ENCODE measurements around the gene CDHR2.

Gene CDHR2

DNA sequence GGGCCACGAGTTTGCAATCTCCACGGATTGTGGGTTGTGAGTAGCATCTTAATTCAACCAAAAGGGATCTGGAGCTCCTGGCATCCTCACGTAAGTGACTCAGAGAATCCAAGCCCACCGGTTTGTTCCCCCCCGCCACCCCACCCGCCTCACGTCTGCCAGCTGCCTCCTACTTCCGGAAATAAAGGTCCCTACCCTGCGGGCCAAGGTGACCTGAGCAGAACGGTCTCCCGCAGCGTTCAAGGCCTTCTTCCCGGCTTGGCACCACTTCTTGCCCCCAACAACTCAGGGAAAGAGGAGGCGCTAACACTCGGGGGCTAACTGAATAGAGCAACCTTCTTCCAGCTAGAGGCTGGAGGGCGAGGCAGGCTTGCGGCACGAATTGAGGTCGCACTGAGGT is 69.6 kb downstream of the CDHR2 start:
- in situ Hi-C loops (cut with HindIII; ENCODE audit: low sequenced_read_pairs), result no loop called here

DNA sequence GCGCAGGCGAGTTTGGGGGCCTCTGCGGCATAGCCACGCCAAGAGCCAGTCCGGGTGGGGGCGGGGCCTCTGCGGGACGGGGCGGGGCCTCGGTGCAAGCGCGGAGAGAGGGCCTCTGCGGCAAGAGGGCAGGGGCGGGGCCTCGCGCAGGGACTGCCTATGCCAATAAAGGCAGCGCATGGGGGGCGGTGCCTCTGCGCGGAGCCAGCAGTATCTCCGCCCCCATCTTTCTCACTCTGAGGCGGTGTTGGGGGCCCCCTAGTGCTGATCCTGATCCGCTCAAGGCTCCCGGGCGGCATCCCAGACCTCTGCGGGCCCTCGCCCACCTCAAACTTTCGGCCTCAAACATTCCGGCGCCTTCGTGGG is 70.0 kb downstream of the CDHR2 start:
- in situ Hi-C loops (cut with HindIII; ENCODE audit: low sequenced_read_pairs), result no loop called here

DNA sequence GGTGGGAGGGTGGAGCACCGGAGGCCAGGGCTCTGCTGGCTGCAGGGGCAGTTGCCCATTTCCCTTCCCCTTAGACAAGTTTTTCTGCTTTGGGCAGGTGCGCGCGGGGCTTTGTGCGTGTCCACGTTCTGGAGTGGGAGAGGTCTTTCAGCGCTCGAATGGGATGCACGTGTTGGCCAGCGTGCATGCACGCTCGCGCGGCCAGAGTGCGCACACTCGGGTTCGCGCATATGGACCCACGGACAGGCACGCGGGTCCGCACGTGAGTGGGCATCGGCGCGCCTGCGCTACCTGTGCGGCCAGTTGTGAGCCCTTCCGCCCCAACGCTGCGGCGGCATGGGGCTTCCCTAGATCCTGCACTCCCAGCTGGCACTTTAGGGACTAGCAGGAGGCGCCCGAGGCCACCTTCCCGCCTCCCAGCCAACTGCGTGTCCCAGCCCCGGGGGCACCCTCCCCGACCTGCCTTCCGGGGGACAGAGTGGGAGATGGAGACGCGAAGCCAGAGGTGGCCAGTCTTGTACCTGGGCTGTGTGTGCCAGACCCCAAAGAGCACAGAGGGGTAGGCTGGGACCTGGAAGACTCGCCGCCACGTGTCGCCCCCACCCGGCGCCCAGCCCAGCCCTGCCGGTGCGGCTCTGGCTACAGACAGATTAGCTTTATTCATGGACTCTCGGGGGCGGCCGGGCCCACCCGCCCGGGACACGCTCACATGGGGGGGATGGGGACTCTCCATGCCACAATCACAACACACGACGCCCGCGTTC is 70.6 kb downstream of the CDHR2 start:
- in situ Hi-C loops (cut with HindIII; ENCODE audit: low sequenced_read_pairs), result no loop called here

DNA sequence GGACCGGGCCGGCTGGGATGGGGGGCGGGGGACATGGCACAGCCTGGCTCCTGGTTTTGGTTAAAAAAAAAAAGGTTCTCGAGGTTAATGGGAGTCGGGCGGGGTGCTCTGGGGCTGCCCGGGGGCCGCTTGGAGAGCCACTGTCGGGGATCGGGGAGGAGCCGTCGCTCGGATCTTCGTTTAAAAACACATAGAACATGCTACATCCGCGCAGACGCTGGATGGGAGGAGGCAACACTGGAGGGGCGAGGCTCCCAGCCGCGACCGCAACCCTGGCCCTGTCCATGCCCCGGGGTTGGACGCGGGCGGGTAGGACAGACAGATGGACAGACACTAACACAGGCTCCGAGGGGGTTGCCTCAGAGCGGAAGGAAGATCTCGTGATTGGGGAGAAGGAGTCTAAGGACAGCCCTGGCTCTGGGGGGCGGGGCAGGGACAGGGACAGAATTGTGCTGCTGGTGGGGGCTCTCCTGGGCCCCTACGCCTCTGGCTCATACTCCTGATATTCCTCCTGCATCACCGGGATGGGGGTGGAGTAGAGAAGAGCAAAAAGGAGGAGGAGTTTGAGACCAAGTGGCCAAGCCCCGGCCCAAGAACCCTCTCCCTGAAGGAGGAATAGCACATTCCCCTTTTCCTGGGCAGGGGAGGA is 71.3 kb downstream of the CDHR2 start:
- in situ Hi-C loops (cut with HindIII; ENCODE audit: low sequenced_read_pairs), result no loop called here

DNA sequence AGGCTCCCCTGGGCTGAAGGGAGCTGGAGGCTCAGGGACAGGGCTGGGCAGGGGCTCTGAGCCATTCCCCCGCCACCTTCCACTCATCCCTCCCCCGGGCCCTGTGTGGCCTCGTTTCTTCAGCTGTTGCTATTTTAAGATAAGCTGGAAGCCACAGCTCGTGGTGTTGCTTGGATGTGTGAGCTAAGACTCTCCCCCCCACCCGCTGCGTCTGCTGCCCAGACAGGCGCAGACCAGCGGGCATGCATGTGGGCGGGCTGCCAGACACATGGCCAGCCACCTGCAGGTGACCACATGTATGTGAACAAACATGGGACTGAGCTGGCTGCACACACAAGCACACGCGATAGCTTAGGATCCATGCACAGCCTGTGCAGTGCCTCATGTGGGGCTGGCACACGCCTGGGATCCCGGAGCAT is 72.5 kb downstream of the CDHR2 start:
- in situ Hi-C loops (cut with HindIII; ENCODE audit: low sequenced_read_pairs), result no loop called here

DNA sequence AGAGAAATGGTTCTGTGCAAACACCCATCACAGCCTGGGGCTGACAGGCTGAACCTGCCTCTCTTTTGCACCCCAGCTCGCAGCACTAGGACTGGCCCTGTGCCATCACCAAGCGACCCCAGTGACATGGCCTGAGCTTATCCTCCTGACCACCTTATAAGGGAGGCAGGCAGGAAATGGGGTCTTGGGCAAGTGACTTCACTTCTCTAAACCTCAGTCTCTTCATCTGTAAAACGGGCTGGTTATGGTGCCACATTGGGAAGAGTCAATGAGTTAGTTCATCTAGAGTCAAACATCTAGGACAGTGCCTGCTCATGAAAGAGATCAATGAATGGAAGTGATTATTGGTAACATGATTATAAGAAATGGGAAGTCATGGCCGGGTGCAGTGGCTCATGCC is 75.0 kb downstream of the CDHR2 start:
- in situ Hi-C loops (cut with HindIII; ENCODE audit: low sequenced_read_pairs), result no loop called here

DNA sequence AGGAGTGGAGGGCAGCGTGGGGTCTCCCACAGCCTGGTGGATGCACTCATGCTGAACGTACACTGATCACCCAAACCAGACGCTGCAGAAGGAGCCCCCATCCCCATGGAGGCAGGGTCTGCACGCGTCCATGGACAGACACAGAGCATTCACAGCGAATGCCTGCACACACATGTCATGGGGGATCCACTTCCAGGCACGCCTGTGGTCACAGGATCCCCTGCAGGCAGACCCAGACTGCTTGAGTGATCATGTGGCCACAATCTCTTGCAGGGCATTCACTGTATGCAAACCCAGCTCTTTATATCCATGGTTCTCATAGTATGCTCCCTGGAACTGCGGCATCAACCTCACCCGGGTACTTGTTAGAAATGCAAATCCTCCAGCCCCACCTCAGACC is 75.8 kb downstream of the CDHR2 start:
- in situ Hi-C loops (cut with HindIII; ENCODE audit: low sequenced_read_pairs), result no loop called here

DNA sequence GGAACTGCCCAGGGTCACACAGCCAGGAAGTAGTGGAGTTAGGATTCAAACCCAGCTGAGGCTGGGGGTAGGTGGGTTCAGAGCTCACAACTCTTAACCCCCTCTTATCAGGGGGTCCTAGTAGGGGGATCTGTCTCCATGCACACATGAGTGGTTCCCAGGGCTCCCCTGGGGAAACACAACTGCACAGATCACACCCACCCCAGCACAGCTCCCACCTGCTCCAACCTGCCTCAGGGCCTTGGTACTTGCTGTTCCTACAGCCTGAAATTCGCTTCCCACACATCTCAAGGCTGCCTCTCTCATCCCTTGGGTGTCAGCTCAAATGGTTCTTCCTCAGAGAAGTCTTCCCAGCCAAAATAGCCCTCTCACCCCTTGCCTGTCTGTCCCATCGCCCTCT is 76.4 kb downstream of the CDHR2 start:
- in situ Hi-C loops (cut with HindIII; ENCODE audit: low sequenced_read_pairs), result no loop called here

DNA sequence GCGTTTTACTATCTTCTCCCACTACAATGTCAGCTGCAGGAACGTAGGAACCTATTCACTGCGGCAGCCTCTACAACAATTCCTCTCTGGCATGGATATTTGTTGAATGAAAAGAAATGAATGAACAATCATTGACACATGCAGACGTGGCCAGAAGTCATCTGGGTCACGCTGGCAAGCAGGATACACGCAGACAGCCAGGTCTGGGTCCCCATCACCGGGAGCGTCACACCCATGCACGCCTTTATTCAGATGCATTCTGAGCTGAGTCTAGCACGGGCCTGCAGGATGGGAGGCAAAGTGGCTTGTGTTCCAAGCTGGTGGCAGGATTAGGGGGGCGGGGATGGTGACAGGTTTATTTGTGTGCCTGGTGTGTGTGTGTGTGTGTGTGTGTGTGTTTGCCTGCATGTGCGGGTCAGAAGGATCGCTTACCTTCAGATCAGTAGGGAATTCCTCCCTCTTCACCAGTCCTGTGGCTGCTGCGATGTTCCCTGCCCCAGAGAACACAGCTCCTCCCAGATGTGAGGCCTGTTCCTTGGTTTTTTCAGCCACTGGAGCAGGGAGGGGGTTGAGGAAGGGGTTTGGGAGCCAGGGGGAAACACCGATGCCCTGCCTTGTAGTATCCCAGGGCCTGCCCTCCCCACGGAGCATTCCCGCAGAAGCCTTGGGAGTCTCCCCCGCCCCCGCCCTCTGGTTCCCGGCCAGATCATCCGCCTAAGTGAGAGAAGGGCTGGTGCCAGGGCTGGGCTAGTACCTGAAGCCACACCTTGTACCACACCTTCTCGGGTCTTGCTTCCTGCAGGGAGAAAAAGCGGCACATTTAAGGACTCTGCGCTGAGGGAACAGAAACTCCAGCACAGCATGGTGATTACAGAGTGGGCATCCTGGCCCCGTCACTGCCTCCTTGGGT is 77.1 kb downstream of the CDHR2 start:
- in situ Hi-C loops (cut with HindIII; ENCODE audit: low sequenced_read_pairs), result no loop called here

DNA sequence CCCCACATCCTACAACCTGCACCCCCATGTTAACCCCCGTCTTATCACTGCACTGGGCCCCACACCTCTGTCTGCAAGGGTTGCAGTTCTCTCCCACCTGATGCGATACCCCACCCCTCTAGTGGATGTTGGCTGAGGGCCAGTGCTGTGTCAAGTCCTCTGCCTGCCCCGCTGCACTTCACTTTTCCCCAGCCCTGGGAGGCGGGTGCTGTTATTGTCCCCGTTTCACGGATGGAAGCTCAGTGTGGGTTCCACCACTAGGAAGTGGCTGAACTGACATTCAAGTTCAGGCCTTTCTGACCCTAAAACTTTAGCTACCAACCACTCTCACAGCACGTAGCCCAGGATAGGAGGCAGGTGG is 77.7 kb downstream of the CDHR2 start:
- in situ Hi-C loops (cut with HindIII; ENCODE audit: low sequenced_read_pairs), result no loop called here

DNA sequence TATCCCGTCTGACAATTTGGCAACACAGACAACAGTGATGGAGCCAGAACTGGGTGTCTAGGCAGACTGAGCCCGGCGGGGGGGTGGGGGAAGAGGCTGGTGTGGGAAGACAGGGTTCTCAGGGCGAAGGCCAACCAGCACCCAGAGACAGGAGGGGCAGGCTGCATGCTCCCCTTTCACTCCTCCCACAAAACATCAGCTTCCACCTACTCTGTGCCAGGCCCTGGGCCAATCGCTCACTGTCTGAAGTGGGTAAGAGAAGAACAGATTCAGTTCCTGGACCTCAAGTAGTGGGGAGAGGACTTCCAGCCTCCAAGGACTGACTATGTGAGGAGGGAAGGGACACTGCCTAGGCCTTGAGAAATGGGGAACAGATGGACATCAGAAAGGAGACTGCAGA is 78.4 kb downstream of the CDHR2 start:
- in situ Hi-C loops (cut with HindIII; ENCODE audit: low sequenced_read_pairs), result no loop called here

DNA sequence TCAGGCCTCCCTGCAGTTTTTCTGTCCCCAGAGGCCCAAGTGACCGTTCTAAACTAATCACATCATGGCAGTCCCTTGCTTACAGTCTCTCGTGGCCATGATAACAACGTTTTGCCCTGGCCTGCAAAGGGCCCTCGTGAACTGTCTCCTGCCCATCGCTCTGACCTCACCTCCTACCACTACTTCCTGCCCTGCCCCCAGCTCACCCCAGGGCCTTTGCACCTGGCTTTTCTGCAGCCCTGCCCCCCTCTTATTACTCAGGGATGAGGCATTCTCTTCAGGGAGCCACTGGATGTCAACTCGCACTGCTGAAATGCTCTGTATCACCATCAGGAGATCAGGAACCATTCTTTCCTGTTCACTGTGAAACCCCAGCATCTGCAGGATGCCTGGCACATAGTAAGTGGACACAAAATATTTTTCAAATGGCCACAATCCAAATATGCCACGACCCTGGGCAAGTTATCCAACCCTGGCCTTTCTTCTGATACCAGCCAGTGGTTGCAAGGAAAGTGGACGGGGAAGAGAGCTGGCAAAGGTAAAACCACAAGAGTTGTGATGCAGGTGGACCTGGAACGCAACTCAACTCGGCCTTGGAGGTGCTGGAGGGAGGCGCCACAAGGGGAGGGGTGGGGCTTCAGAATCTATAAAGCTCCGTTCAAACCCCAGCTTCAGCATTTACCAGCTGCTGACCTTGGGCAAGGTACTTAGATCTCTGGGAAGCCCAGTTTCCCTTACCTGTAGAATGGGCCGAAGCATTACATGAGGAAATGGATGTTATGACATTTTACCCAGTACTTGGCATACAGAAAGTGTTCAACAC is 79.5 kb downstream of the CDHR2 start:
- in situ Hi-C loops (cut with HindIII; ENCODE audit: low sequenced_read_pairs), result no loop called here

DNA sequence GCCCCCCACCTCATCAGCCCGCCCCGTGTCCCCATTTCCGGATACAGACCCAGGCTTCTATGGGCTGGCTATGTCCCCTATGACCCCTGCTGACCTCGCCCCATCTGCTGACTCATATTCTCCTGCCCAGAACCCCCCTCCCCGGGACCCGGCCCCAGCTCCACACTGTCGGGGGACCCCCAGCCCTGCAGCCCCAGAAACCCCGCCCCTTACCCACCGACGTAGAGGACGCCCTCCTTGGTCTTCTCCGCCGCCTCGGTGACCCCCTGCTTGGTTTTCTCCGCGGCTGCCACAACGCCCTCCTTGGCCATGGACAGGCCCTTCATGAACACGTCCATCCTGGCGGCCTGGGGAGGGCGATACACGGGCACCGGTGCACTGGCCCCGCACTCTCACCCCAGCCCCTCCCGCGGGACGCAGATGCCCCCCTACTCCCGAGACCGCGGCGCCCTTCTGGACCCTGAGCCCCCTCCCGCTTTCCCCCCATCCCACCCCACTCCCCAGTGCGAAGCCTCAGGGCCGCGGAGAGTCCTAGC is 80.2 kb downstream of the CDHR2 start:
- in situ Hi-C loops (cut with HindIII; ENCODE audit: low sequenced_read_pairs), result no loop called here

DNA sequence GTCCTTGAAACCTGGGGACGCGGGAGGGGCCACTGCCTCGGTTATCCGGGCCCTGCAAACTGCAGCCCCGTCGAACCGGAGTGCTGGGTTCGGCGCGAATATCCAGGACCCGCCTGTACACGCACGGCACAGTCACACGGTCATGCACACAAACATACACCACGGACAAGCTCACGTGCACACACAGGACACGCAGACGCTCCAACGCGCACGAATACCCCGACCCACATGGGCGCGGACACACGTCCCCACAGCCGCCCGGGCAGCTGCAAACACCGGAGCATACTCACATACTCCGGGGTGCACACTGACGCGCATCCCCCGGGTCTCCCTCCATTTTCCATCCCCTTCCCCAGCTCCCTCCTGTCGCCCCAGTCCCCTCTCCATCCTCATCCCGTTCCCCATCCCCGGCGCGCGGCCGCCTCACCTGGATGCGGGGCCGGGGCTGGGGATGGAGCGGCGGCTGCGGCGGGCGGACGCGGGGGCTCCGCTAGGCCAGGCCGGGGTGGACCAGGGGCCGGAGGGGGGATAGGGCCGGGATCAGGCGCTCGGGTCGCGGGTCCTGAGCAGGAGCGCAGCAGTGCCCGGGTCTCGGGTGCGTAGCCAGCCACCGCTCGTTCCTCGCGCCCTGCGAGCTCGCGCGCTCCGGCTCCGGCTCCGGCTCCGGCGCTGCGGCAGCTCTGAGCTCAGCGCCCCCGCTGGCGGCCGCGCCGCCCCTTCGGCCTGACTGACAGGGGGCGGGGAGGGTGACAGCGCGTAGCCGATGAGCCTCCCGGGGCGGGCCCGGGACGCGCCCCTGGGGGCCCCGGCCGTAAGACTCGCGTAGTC is 80.9 kb downstream of the CDHR2 start, which contains the start of the genes EIF4E1B and SNCB:
Gene EIF4E1B, plus strand, starts transcription at position 823 of the 828 bp plus-strand sequence. CDS start 12,113 bp downstream, outside the sequence.
Gene SNCB, minus strand, starts transcription at position 682 of the 828 bp plus-strand sequence. CDS start 880 bp downstream, outside the sequence.
- in situ Hi-C loops (cut with HindIII; ENCODE audit: low sequenced_read_pairs), result no loop called here

DNA sequence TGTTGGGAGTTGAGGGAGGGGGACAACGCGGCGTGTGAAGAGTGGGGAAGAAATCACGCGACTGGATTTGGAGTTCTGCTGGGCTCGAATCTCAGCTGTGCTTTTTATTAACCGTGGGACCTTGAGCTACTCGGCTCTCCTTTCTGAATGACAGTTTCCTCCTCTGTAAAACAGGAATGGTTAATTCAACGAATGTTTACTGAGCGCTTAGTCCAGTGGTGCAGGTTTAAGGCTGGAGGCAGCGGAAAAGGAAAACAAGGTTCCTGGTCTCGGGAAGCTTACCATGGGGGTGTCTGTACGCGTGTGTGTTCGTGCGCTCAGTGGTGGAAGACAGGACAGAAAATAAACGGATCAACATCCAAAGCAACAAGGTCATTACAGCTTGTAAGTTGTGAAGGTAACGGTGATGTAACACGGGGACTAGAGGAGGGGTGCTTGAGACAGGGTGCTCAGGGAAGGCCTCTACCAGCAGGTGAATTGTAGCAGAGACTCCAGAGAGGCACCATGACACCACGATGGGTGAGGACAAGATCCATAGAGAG is 81.6 kb downstream of the CDHR2 start:
- in situ Hi-C loops (cut with HindIII; ENCODE audit: low sequenced_read_pairs), result no loop called here

DNA sequence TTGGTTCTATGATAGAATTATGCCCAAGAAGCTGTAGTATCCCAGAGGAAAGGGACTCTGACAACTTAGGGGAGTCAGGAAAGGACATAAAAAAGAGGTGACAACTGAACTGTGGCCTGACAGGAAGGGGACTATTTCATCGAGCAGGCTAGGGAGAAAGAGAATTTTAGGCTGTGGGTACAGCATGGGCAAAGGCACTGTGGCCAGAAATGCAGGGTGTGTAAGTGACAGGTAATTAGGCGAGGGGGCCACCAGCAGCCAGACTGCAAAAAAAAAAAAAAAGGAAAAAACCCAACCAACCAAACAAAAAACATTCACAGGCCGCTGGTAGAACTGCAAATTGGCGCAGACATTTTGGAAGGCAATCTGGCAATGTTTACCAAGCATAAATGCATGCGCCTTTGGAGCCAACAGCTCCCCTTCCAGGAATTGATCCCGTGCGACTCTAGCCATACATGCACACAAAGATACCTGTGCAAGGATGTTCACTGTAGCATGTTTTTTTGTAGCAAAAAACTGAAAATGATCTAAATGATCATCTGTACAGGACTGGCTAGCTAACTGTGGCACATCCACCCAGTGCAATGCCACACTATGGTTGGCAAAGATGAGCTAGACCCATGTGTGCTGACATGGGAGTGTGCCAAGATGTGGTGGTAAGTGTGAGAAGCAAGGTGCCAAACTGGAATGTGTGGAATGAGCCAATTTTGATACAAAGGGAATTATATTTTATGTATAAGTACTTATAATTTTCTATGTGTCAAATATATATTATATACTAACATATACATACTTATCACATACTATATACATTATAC is 82.5 kb downstream of the CDHR2 start:
- in situ Hi-C loops (cut with HindIII; ENCODE audit: low sequenced_read_pairs), result no loop called here

DNA sequence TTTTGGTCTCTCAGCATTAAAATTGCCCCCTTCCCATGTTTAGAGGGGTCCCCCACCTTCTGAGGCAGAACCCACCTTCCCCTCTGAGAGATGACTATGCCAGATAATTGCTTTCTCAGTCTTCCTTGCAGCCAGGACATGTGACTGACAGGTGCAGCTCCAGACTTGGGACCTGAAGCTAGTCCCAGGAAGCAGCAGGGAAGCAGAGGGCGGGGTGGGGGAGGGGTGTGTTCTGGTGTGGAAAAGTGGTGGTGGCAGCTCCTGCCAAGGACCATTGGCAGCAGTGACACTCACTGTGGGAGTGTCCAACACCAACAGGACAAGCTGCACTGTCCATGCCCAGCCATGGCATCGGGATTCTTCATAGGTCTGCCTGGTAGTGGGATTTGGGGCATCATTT is 83.6 kb downstream of the CDHR2 start:
- in situ Hi-C loops (cut with HindIII; ENCODE audit: low sequenced_read_pairs), result no loop called here

DNA sequence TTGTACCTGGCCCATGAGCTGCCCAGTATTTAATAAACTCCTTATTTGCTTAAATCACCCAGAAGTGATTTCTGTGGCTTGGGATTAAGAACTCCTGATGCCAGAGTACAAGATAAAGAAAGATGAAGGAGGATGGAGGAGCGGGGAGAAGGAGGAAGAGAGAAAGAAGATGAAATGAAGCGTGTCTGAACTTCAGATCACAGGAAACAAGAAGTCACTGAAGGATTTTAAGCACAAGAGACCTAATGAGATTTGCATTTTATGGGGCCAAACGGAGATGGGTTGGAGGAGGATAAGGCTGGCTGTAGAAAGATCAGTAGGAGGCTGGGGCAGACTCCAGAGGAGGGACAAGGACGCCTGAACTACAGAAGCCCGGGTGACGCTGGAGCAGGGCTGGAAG is 84.5 kb downstream of the CDHR2 start:
- in situ Hi-C loops (cut with HindIII; ENCODE audit: low sequenced_read_pairs), result no loop called here

Data from DLD1 (cell line).